Muscle layer of duodenum (tissue), 2 donors: ENCODE data around the gene COX4I2.
"Not testable (repeated sequence)": the region's sequence is repeated elsewhere in the genome, so short reads cannot be mapped to it uniquely, and the experiment has no call there.

Source experiments
- H3K27ac ChIP-seq: one replicate; pipeline ENCODE4 v1.7.0; 2013; ENCODE audit warnings: mild to moderate bottlenecking, low read length
- H3K27me3 ChIP-seq: one replicate; pipeline ENCODE4 v1.7.0; 2013; ENCODE audit warnings: low read depth, mild to moderate bottlenecking, control low read depth, low read length
- H3K36me3 ChIP-seq, 2 donors: one replicate each; pipeline ENCODE4 v1.7.0; 2013; ENCODE audit warnings: low read length in 2 of 2, control low read depth in 1 of 2, mild to moderate bottlenecking in 1 of 2; ENCODE audit not compliant: insufficient read depth in 2 of 2, control insufficient read depth in 1 of 2
- H3K4me1 ChIP-seq, 2 donors: one replicate each; pipeline ENCODE4 v1.7.0; 2013; ENCODE audit warnings: low read length in 2 of 2, mild to moderate bottlenecking in 2 of 2, control low read depth in 1 of 2, moderate library complexity in 1 of 2; ENCODE audit not compliant: insufficient read depth in 2 of 2, control insufficient read depth in 1 of 2
- H3K4me3 ChIP-seq, 2 donors: one replicate each; pipeline ENCODE4 v1.7.0; 2013; ENCODE audit warnings: low read length in 2 of 2, low read depth in 1 of 2, mild to moderate bottlenecking in 1 of 2
- H3K9me3 ChIP-seq, 2 donors: one replicate each; pipeline ENCODE4 v1.7.0; 2013; ENCODE audit warnings: low read length in 2 of 2, control low read depth in 1 of 2, mild to moderate bottlenecking in 1 of 2; ENCODE audit not compliant: control insufficient read depth in 1 of 2
- donor health status: healthy.

Gene COX4I2

GRCh38 chr20:31638816-31639215 lies 1.1 kb downstream of the COX4I2 start:
- Histone ChIP-seq H3K27ac (no peak overlapping the region), H3K4me1 (no peaks in the 10 kb centered on the region), H3K36me3 (no peaks in the 10 kb centered on the region), H3K9me3 (no peaks in the 10 kb centered on the region), H3K4me3 (no peak overlapping the region), H3K27me3 (no peaks in the 10 kb centered on the region)

GRCh38 chr20:31640259-31640658 lies 2.5 kb downstream of the COX4I2 start:
- Histone ChIP-seq H3K27ac (no peak overlapping the region), H3K36me3 (no peaks in the 10 kb centered on the region), H3K9me3 (no peaks in the 10 kb centered on the region), H3K4me3 (no peak overlapping the region), H3K27me3 (no peaks in the 10 kb centered on the region), H3K4me1 (no peaks in the 10 kb centered on the region)

GRCh38 chr20:31641391-31641790 lies 3.7 kb downstream of the COX4I2 start:
- Histone ChIP-seq H3K27ac (no peak overlapping the region), H3K4me1 (no peaks in the 10 kb centered on the region), H3K4me3 (no peak overlapping the region), H3K27me3 (no peaks in the 10 kb centered on the region), H3K9me3 (no peaks in the 10 kb centered on the region), H3K36me3 (no peaks in the 10 kb centered on the region)

- H3K9me3 ChIP-seq: no peaks in the 10 kb centered on the region
- no peak overlapping the region for H3K27ac ChIP-seq
- no peak overlapping the region for H3K4me3 ChIP-seq
- H3K36me3 ChIP-seq: no peaks in the 10 kb centered on the region
- H3K4me1 ChIP-seq: no peaks in the 10 kb centered on the region
- H3K27me3 ChIP-seq: no peaks in the 10 kb centered on the region
Observed at GRCh38 chr20:31642837-31643236, 5.1 kb downstream of the COX4I2 start.

GRCh38 chr20:31643522-31643921 lies 5.8 kb downstream of the COX4I2 start:
- no peak overlapping the region for H3K27ac ChIP-seq
- H3K36me3 ChIP-seq: no peaks in the 10 kb centered on the region
- no peaks in the 10 kb centered on the region for H3K27me3 ChIP-seq
- no peak overlapping the region for H3K4me3 ChIP-seq
- no peaks in the 10 kb centered on the region for H3K4me1 ChIP-seq
- no peaks in the 10 kb centered on the region for H3K9me3 ChIP-seq

- no peaks in the 10 kb centered on the region for H3K36me3 ChIP-seq
- no peaks in the 10 kb centered on the region for H3K4me1 ChIP-seq
- H3K27me3 ChIP-seq: no peaks in the 10 kb centered on the region
- no peak overlapping the region for H3K4me3 ChIP-seq
- H3K9me3 ChIP-seq: no peaks in the 10 kb centered on the region
- H3K27ac ChIP-seq: no peak overlapping the region
Observed at GRCh38 chr20:31644701-31645100, 7.0 kb downstream of the COX4I2 start.

- not testable (repeated sequence) for H3K27me3 ChIP-seq, H3K4me3 ChIP-seq, H3K36me3 ChIP-seq, H3K4me1 ChIP-seq, H3K27ac ChIP-seq, H3K9me3 ChIP-seq
Observed at GRCh38 chr20:31648104-31648503, 10.4 kb downstream of the COX4I2 start.

GRCh38 chr20:31652917-31653396 lies 15.2 kb downstream of the COX4I2 start:
- Histone ChIP-seq H3K4me3 (no peak overlapping the region), H3K27me3 (no peaks in the 10 kb centered on the region), H3K4me1 (peaks cover 0 to 5% of the 10 kb centered on the region in 2 donors), H3K27ac (no peak overlapping the region), H3K36me3 (no peaks in the 10 kb centered on the region), H3K9me3 (no peaks in the 10 kb centered on the region)

- Histone ChIP-seq H3K27ac (no peak overlapping the region), H3K4me3 (no peak overlapping the region), H3K27me3 (no peaks in the 10 kb centered on the region), H3K36me3 (no peaks in the 10 kb centered on the region), H3K9me3 (no peaks in the 10 kb centered on the region), H3K4me1 (peaks cover 0 to 5% of the 10 kb centered on the region in 2 donors)
Observed at GRCh38 chr20:31653561-31653960, 15.8 kb downstream of the COX4I2 start.

GRCh38 chr20:31654534-31654933 lies 16.8 kb downstream of the COX4I2 start:
- Histone ChIP-seq H3K27ac (no peak overlapping the region), H3K4me3 (no peak overlapping the region), H3K4me1 (peaks cover 0 to 5% of the 10 kb centered on the region in 2 donors), H3K9me3 (no peaks in the 10 kb centered on the region), H3K36me3 (no peaks in the 10 kb centered on the region), H3K27me3 (no peaks in the 10 kb centered on the region)

- peak overlapping the region; percentile 50 to 60 for H3K4me3 ChIP-seq
- peaks cover 17 to 32% of the 10 kb centered on the region in 2 donors for H3K4me1 ChIP-seq
- H3K27ac ChIP-seq: peak overlapping the region; percentile 43
- H3K36me3 ChIP-seq: peaks cover 6 to 19% of the 10 kb centered on the region in 2 donors
- no peaks in the 10 kb centered on the region for H3K27me3 ChIP-seq
- H3K9me3 ChIP-seq: no peaks in the 10 kb centered on the region
Observed at GRCh38 chr20:31661625-31662371, 24.1 kb downstream of the COX4I2 start.

GRCh38 chr20:31662372-31662854 lies 24.7 kb downstream of the COX4I2 start:
- no peaks in the 10 kb centered on the region for H3K27me3 ChIP-seq
- H3K36me3 ChIP-seq: peaks cover 6 to 19% of the 10 kb centered on the region in 2 donors
- H3K9me3 ChIP-seq: no peaks in the 10 kb centered on the region
- peak overlapping the region in 1 of 2 donors; percentile 50 for H3K4me3 ChIP-seq
- H3K27ac ChIP-seq: peak overlapping the region; percentile 43
- peaks cover 17 to 37% of the 10 kb centered on the region in 2 donors for H3K4me1 ChIP-seq
